MM.1S (cell line): ENCODE results near the gene MFSD6.

Source experiments
- DNase-seq: peaks from one replicate; pipeline ENCODE4 v3.0.0-alpha.2; 2015
- H2AFZ ChIP-seq: fragments of 300-600 bp; sonication (generic); 2 replicates; pipeline ENCODE4 v1.6.0; 2016; ENCODE audit warnings: antibody characterized with exemption, low read length
- H3F3A ChIP-seq: fragments of 300-600 bp; sonication (generic); 2 replicates; pipeline ENCODE4 v1.6.1; 2016; ENCODE audit warnings: mild to moderate bottlenecking, antibody characterized with exemption, low read length, moderate library complexity, mixed read lengths; ENCODE audit not compliant: insufficient read depth
- H3K27ac ChIP-seq: fragments of 300-600 bp; sonication (generic); 2 replicates; pipeline ENCODE4 v1.5.1; 2016; ENCODE audit warnings: mild to moderate bottlenecking, low read length
- H3K27me3 ChIP-seq: fragments of 300-600 bp; sonication (generic); replicated peaks from 2 replicates; pipeline ENCODE4 v1.6.0; 2016; ENCODE audit warnings: low read length; ENCODE audit not compliant: insufficient read depth
- H3K36me3 ChIP-seq: fragments of 300-600 bp; sonication (generic); replicated peaks from 2 replicates; pipeline ENCODE4 v1.6.1; 2016; ENCODE audit warnings: mild to moderate bottlenecking, low read length, mixed read lengths; ENCODE audit not compliant: insufficient read depth
- H3K4me1 ChIP-seq: fragments of 300-600 bp; sonication (generic); 2 replicates; pipeline ENCODE4 v1.6.1; 2016; ENCODE audit warnings: low read length, mixed read lengths
- H3K4me2 ChIP-seq: fragments of 300-600 bp; sonication (generic); 2 replicates; pipeline ENCODE4 v1.6.0; 2016; ENCODE audit warnings: low read depth, low read length
- H3K4me3 ChIP-seq: fragments of 300-600 bp; sonication (generic); 2 replicates; pipeline ENCODE4 v1.5.1; 2016; ENCODE audit warnings: low read length, mixed read lengths
- H3K79me2 ChIP-seq: fragments of 300-600 bp; sonication (generic); 2 replicates; pipeline ENCODE4 v1.6.1; 2016; ENCODE audit warnings: mixed run types, low read length, mixed read lengths
- H3K9ac ChIP-seq: fragments of 300-600 bp; sonication (generic); 2 replicates; pipeline ENCODE4 v1.6.1; 2016; ENCODE audit warnings: low read length, mixed read lengths
- H3K9me2 ChIP-seq: fragments of 300-600 bp; sonication (generic); replicated peaks from 2 replicates; pipeline ENCODE4 v1.6.1; 2016; ENCODE audit warnings: mild to moderate bottlenecking, low read length, mixed read lengths; ENCODE audit not compliant: insufficient read depth
- H3K9me3 ChIP-seq: fragments of 300-600 bp; sonication (generic); replicated peaks from 2 replicates; pipeline ENCODE4 v1.6.1; 2016; ENCODE audit warnings: mild to moderate bottlenecking, low read length, mixed read lengths; ENCODE audit not compliant: insufficient read depth
- H4K20me1 ChIP-seq: fragments of 300-600 bp; sonication (generic); 2 replicates; pipeline ENCODE4 v1.6.1; 2016; ENCODE audit warnings: mild to moderate bottlenecking, low read length, moderate library complexity, mixed read lengths; ENCODE audit not compliant: insufficient read depth
- CTCF ChIP-seq: fragments of 300-600 bp; sonication (generic); IDR thresholded peaks from 2 replicates; pipeline ENCODE4 v1.5.1; 2016; ENCODE audit warnings: antibody characterized with exemption, low read length, mixed read lengths
- EZH2 ChIP-seq: fragments of 300-600 bp; sonication (generic); optimal IDR thresholded peaks from 2 replicates; pipeline ENCODE3; 2017; ENCODE audit warnings: low read depth, mild to moderate bottlenecking, antibody characterized with exemption, low read length, mixed read lengths
- EZH2phosphoT487 ChIP-seq: fragments of 300-600 bp; sonication (generic); IDR thresholded peaks from 2 replicates; pipeline ENCODE4 v1.6.1; 2018; ENCODE audit warnings: antibody characterized with exemption, low read length

MFSD6 gene

DNA sequence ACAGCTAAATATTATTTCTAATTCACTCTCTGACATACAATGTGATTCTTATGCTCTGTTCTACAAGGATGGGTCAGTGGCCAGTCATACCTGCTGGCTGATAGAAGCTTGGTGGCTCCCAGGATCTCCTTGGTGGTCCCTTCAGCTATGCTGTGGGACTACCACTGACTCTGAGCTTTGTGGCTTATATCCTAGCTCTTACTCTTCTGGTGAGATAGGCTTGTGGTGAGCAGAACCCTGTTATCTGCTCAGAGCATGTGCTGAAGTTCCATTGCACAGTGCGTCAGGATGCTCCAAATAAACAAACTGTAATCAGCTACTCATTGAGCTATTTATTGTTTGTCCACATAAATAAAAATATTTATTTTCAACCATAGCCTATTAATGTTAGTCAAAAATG is 51.7 kb downstream of the MFSD6 start:
- H3K9me2 ChIP-seq: no peaks in the 10 kb centered on the region
- no peak overlapping the region for H3K9ac ChIP-seq
- no peaks in the 10 kb centered on the region for H3K36me3 ChIP-seq
- no peak for DNase-seq
- no peaks in the 10 kb centered on the region for H3K27me3 ChIP-seq
- H3K9me3 ChIP-seq: no peaks in the 10 kb centered on the region
- TF ChIP-seq EZH2phosphoT487: no peak
- no peak for TF ChIP-seq EZH2
- no peak for TF ChIP-seq CTCF
- no peak overlapping the region for H3K4me2 ChIP-seq
- no peaks in the 10 kb centered on the region for H4K20me1 ChIP-seq
- H3K4me3 ChIP-seq: no peak overlapping the region
- H3K79me2 ChIP-seq: peaks cover 10% of the 10 kb centered on the region
- H3K27ac ChIP-seq: no peak overlapping the region
- no peak overlapping the region for H2AFZ ChIP-seq
- 0 out of 2 replicates have a peak, but pooled peaks cover 5% of the 10 kb centered on the region for H3F3A ChIP-seq
- peaks cover 11% of the 10 kb centered on the region for H3K4me1 ChIP-seq

DNA sequence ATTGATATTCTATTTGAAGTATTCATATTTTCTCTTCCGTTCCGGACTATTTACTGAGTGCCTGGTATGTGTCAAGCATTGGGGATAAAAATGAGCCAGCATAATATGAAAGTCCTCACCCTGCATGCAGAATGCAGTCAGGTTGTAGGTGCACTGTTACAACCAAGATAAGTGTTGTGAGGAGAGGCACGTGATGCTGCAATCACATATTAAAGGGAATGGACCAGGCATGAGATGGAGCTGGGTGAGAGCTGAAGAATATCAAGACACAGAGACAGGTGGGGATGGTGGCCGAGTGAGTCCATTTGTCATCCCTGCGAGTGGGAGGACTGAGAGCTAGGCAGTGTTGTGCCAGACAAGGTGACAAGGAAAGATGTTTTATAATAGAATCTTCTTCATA is 52.3 kb downstream of the MFSD6 start:
- no peak for DNase-seq
- no peak overlapping the region for H3K9ac ChIP-seq
- H4K20me1 ChIP-seq: no peaks in the 10 kb centered on the region
- H3K36me3 ChIP-seq: no peaks in the 10 kb centered on the region
- H3K9me2 ChIP-seq: no peaks in the 10 kb centered on the region
- no peaks in the 10 kb centered on the region for H3K9me3 ChIP-seq
- H3K27me3 ChIP-seq: no peaks in the 10 kb centered on the region
- peaks cover 11% of the 10 kb centered on the region; the same call in 1 of the 2 replicates for H3F3A ChIP-seq
- peaks cover 10% of the 10 kb centered on the region for H3K79me2 ChIP-seq
- peaks cover 17% of the 10 kb centered on the region for H3K4me1 ChIP-seq
- H3K4me3 ChIP-seq: no peak overlapping the region
- no peak for TF ChIP-seq CTCF
- TF ChIP-seq EZH2: no peak
- TF ChIP-seq EZH2phosphoT487: no peak
- no peak overlapping the region for H3K27ac ChIP-seq
- no peak overlapping the region for H2AFZ ChIP-seq
- H3K4me2 ChIP-seq: no peak overlapping the region

GRCh38 chr2:190462181-190462580 is 54.0 kb downstream of the MFSD6 start:
- Histone ChIP-seq H4K20me1 (no peaks in the 10 kb centered on the region), H3F3A (peaks cover 11% of the 10 kb centered on the region; the same call in 1 of the 2 replicates), H3K36me3 (no peaks in the 10 kb centered on the region), H3K27me3 (no peaks in the 10 kb centered on the region), H3K4me2 (no peak overlapping the region), H3K9me2 (no peaks in the 10 kb centered on the region), H3K9me3 (no peaks in the 10 kb centered on the region), H3K4me3 (no peak overlapping the region), H3K9ac (no peak overlapping the region), H3K4me1 (peaks cover 27% of the 10 kb centered on the region), H3K27ac (no peak overlapping the region), H2AFZ (no peak overlapping the region), H3K79me2 (peaks cover 18% of the 10 kb centered on the region)
- no peak for DNase-seq
- TF ChIP-seq CTCF: no peak
- TF ChIP-seq EZH2phosphoT487: no peak
- no peak for TF ChIP-seq EZH2
